ENCODE measurements around the gene TIAM2.

The TIAM2 gene

GRCh38 chr6:155292711-155293110 is 297.6 kb downstream of the TIAM2 start:
- H3K9me2 ChIP-seq (replicated peaks; ENCODE audit: insufficient read depth, low read length) = no peaks in the 10 kb centered on the region
- no peak overlapping the region for H2AFZ ChIP-seq (ENCODE audit: low read length)
- no peaks in the 10 kb centered on the region for H3K79me2 ChIP-seq (ENCODE audit: low read length)
- no peaks in the 10 kb centered on the region for H4K20me1 ChIP-seq (ENCODE audit: insufficient read depth, low read length)
- H3K9me3 ChIP-seq (replicated peaks; ENCODE audit: insufficient read depth, low read length) = no peaks in the 10 kb centered on the region
- DNase-seq = no peak
- no peaks in the 10 kb centered on the region for H3K36me3 ChIP-seq (replicated peaks; ENCODE audit: insufficient read depth, low read length)
- H3K9ac ChIP-seq (ENCODE audit: low read length) = no peak overlapping the region
- no peaks in the 10 kb centered on the region for H3F3A ChIP-seq (ENCODE audit: insufficient read depth, low read length)
- H3K4me2 ChIP-seq (ENCODE audit: low read depth, low read length) = no peak overlapping the region
- no peak overlapping the region for H3K4me3 ChIP-seq (ENCODE audit: low read length)
- no peaks in the 10 kb centered on the region for H3K27me3 ChIP-seq (replicated peaks; ENCODE audit: insufficient read depth, low read length)
- TF ChIP-seq EZH2phosphoT487 (IDR thresholded peaks at IDR 0.05; ENCODE audit: low read length) (no peak), CTCF (IDR thresholded peaks at IDR 0.05; ENCODE audit: low read length) (no peak), EZH2 (optimal IDR thresholded peaks at IDR 0.05; ENCODE audit: low read depth, low read length) (no peak)
- no peak overlapping the region for H3K27ac ChIP-seq (ENCODE audit: low read length)
- H3K4me1 ChIP-seq (ENCODE audit: low read length) = no peaks in the 10 kb centered on the region

- no peaks in the 10 kb centered on the region for H4K20me1 ChIP-seq (ENCODE audit: insufficient read depth, low read length)
- no peak overlapping the region for H3K9ac ChIP-seq (ENCODE audit: low read length)
- no peaks in the 10 kb centered on the region for H3F3A ChIP-seq (ENCODE audit: insufficient read depth, low read length)
- H3K4me3 ChIP-seq (ENCODE audit: low read length) = no peak overlapping the region
- H3K79me2 ChIP-seq (ENCODE audit: low read length) = no peaks in the 10 kb centered on the region
- no peaks in the 10 kb centered on the region for H3K9me2 ChIP-seq (replicated peaks; ENCODE audit: insufficient read depth, low read length)
- no peak overlapping the region for H3K4me2 ChIP-seq (ENCODE audit: low read depth, low read length)
- H3K27me3 ChIP-seq (replicated peaks; ENCODE audit: insufficient read depth, low read length) = no peaks in the 10 kb centered on the region
- H2AFZ ChIP-seq (ENCODE audit: low read length) = no peak overlapping the region
- H3K4me1 ChIP-seq (ENCODE audit: low read length) = no peaks in the 10 kb centered on the region
- H3K36me3 ChIP-seq (replicated peaks; ENCODE audit: insufficient read depth, low read length) = no peaks in the 10 kb centered on the region
- H3K27ac ChIP-seq (ENCODE audit: low read length) = no peak overlapping the region
- DNase-seq = no peak
- TF ChIP-seq EZH2 (optimal IDR thresholded peaks at IDR 0.05; ENCODE audit: low read depth, low read length) (no peak), EZH2phosphoT487 (IDR thresholded peaks at IDR 0.05; ENCODE audit: low read length) (no peak), CTCF (IDR thresholded peaks at IDR 0.05; ENCODE audit: low read length) (no peak)
- H3K9me3 ChIP-seq (replicated peaks; ENCODE audit: insufficient read depth, low read length) = no peaks in the 10 kb centered on the region
These were observed 302.6 kb downstream of the TIAM2 start for GRCh38 chr6:155297669-155298068.

- no peaks in the 10 kb centered on the region for H3F3A ChIP-seq (ENCODE audit: insufficient read depth, low read length)
- H3K27ac ChIP-seq (ENCODE audit: low read length) = no peak overlapping the region
- H3K27me3 ChIP-seq (replicated peaks; ENCODE audit: insufficient read depth, low read length) = no peaks in the 10 kb centered on the region
- H3K4me2 ChIP-seq (ENCODE audit: low read depth, low read length) = no peak overlapping the region
- no peaks in the 10 kb centered on the region for H4K20me1 ChIP-seq (ENCODE audit: insufficient read depth, low read length)
- H3K9me3 ChIP-seq (replicated peaks; ENCODE audit: insufficient read depth, low read length) = no peaks in the 10 kb centered on the region
- H3K36me3 ChIP-seq (replicated peaks; ENCODE audit: insufficient read depth, low read length) = no peaks in the 10 kb centered on the region
- no peaks in the 10 kb centered on the region for H3K79me2 ChIP-seq (ENCODE audit: low read length)
- no peak overlapping the region for H2AFZ ChIP-seq (ENCODE audit: low read length)
- DNase-seq = no peak
- no peak overlapping the region for H3K9ac ChIP-seq (ENCODE audit: low read length)
- no peaks in the 10 kb centered on the region for H3K4me1 ChIP-seq (ENCODE audit: low read length)
- no peaks in the 10 kb centered on the region for H3K9me2 ChIP-seq (replicated peaks; ENCODE audit: insufficient read depth, low read length)
- no peak overlapping the region for H3K4me3 ChIP-seq (ENCODE audit: low read length)
- TF ChIP-seq EZH2phosphoT487 (IDR thresholded peaks at IDR 0.05; ENCODE audit: low read length) = no peak
These were observed 306.8 kb downstream of the TIAM2 start for GRCh38 chr6:155301867-155302266.

GRCh38 chr6:155303361-155303870 is 308.3 kb downstream of the TIAM2 start:
- H3K4me2 ChIP-seq (ENCODE audit: low read depth, low read length) = no peak overlapping the region
- H3K79me2 ChIP-seq (ENCODE audit: low read length) = no peaks in the 10 kb centered on the region
- H3F3A ChIP-seq (ENCODE audit: insufficient read depth, low read length) = no peaks in the 10 kb centered on the region
- no peaks in the 10 kb centered on the region for H3K27me3 ChIP-seq (replicated peaks; ENCODE audit: insufficient read depth, low read length)
- TF ChIP-seq CTCF (IDR thresholded peaks at IDR 0.05; ENCODE audit: low read length) (no peak), EZH2phosphoT487 (IDR thresholded peaks at IDR 0.05; ENCODE audit: low read length) (no peak), EZH2 (optimal IDR thresholded peaks at IDR 0.05; ENCODE audit: low read depth, low read length) (no peak)
- no peaks in the 10 kb centered on the region for H3K4me1 ChIP-seq (ENCODE audit: low read length)
- no peaks in the 10 kb centered on the region for H3K9me3 ChIP-seq (replicated peaks; ENCODE audit: insufficient read depth, low read length)
- no peak overlapping the region for H2AFZ ChIP-seq (ENCODE audit: low read length)
- no peak overlapping the region for H3K9ac ChIP-seq (ENCODE audit: low read length)
- H3K36me3 ChIP-seq (replicated peaks; ENCODE audit: insufficient read depth, low read length) = no peaks in the 10 kb centered on the region
- DNase-seq = no peak
- no peaks in the 10 kb centered on the region for H4K20me1 ChIP-seq (ENCODE audit: insufficient read depth, low read length)
- H3K4me3 ChIP-seq (ENCODE audit: low read length) = no peak overlapping the region
- no peaks in the 10 kb centered on the region for H3K9me2 ChIP-seq (replicated peaks; ENCODE audit: insufficient read depth, low read length)
- no peak overlapping the region for H3K27ac ChIP-seq (ENCODE audit: low read length)

All from MM.1S (cell line).